ENCODE results near the gene DHCR24.

GRCh38 chr1:54889132-54889725 is 2.2 kb upstream of the DHCR24 start:
- TF ChIP-seq RAD21 (IDR thresholded peaks at IDR 0.05; ENCODE audit: low read depth) (no peak), EGR1 (IDR thresholded peaks at IDR 0.05) (no peak), TCF12 (IDR thresholded peaks at IDR 0.05; ENCODE audit: low read depth) (no peak), CEBPB (IDR thresholded peaks at IDR 0.05) (no peak), MAX (IDR thresholded peaks at IDR 0.05) (no peak)

Data from Ishikawa (cell line).